GM18498 (cell line): Measurements from ENCODE around the gene PROCA1.
"Not testable (repeated sequence)": the region's sequence is repeated elsewhere in the genome, so short reads cannot be mapped to it uniquely, and the experiment has no call there.

Experiments used
- ATAC-seq: cut with Tn5 transposase; IDR thresholded peaks from one replicate; pipeline ENCODE4 v1.9.1; 2021; ENCODE audit warnings: mild to moderate bottlenecking, moderate library complexity; ENCODE audit not compliant: unreplicated experiment

Gene PROCA1

GRCh38 chr17:28725660-28726225 lies 14.1 kb upstream of the PROCA1 start:
- ATAC-seq = peak; percentile 0

GRCh38 chr17:28725166-28725659 lies 13.5 kb upstream of the PROCA1 start:
- ATAC-seq = no peak

DNA sequence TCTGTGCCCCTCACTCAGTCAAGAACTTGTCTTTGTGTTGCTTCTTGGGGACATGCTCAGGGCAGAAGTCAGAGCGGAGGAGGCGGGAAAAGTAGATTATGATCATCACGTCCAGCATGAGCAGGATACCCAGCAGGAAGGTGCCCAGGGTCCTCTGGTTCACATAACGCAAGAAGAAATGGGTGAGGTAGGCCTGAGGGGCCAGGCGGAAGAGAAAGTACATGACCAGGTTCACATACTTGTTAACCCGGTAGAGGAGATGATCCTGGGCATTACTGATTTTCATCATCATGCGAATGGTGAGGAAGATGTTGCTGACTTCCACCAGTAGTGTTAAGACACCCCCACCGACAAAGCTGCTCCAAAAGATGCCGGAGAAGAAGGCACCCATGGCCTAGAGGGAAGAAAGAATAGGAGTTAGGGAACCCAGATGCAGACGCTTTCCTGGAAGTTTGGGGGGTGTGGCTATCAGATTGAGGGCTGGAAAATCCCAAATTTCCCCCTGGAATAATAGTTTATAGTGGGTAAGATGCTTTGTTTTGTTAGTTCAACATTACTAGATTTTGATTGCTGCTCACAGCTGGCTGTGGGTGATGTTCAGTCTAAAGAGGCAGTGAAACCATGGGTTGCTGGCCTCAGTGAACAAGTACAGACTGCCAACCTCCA lies 12.9 kb upstream of the PROCA1 start:
- no peak for ATAC-seq

DNA sequence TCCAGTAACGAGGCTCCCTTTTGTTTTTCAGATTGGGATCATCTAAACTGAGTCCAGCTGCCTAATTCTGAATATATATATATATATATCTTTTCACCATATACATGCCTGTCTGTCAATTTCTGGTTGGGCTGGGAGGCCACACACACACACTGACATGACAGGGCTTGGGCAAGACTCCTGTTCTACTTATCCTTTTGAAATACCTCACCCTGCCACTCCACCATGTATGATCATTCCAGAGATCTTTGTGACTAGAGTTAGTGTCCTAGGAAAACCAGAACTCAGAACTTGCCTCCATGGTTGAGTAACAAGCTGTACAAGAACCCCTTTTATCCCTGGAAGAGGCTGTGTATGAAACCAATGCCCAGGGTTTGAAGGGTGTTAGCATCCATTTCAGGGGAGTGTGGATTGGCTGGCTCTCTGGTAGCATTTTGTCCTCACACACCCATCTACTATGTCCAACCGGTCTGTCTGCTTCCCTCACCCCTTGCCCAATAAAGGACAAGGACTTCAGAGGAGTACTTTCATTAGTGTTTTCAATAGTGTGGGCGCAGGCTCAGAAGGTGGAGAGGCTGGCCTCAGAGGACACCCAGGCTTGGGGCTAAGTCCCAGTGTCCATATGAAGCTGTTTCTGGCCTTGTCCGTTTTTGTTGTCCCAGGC lies 12.3 kb upstream of the PROCA1 start:
- ATAC-seq = not testable (repeated sequence)

DNA sequence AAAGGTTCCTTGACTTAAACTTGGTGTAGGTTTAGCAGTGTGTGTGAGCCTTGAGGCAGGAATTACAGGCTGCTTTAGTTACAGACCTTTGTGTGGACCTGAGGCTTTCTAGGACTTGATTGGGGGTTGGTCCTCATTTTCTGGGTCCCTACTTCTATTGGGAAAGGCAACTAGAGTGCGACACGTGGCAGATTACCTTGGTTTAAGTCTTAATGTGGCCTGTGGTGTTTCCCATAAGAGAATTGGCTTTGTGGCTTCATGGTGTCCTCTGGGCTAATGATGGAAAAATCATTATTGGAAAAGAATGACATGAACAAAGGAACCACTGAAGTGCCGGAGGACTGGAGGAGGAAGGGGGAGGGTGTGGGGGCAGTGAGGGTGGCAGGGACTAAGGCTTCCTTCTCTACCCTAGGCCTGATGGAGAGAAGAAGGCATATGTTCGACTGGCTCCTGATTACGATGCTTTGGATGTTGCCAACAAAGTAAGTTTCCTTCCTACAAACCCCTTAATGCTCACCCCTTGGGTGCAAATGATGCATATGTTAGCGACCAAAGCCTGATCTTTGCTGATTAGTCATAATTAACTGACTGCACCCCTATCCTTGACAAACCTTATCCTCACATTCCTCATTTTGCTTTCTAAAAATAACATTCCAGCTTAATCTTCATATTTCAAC lies 11.6 kb upstream of the PROCA1 start:
- no peak for ATAC-seq

GRCh38 chr17:28722417-28723158 lies 10.9 kb upstream of the PROCA1 start:
- no peak for ATAC-seq

GRCh38 chr17:28720997-28721329 lies 9.3 kb upstream of the PROCA1 start:
- ATAC-seq = not testable (repeated sequence)

- ATAC-seq = no peak
These were observed 8.7 kb upstream of the PROCA1 start for GRCh38 chr17:28720247-28720996.

- no peak for ATAC-seq
These were observed 7.3 kb upstream of the PROCA1 start for GRCh38 chr17:28719021-28719433.

GRCh38 chr17:28718333-28719020 lies 6.8 kb upstream of the PROCA1 start:
- ATAC-seq = no peak

DNA sequence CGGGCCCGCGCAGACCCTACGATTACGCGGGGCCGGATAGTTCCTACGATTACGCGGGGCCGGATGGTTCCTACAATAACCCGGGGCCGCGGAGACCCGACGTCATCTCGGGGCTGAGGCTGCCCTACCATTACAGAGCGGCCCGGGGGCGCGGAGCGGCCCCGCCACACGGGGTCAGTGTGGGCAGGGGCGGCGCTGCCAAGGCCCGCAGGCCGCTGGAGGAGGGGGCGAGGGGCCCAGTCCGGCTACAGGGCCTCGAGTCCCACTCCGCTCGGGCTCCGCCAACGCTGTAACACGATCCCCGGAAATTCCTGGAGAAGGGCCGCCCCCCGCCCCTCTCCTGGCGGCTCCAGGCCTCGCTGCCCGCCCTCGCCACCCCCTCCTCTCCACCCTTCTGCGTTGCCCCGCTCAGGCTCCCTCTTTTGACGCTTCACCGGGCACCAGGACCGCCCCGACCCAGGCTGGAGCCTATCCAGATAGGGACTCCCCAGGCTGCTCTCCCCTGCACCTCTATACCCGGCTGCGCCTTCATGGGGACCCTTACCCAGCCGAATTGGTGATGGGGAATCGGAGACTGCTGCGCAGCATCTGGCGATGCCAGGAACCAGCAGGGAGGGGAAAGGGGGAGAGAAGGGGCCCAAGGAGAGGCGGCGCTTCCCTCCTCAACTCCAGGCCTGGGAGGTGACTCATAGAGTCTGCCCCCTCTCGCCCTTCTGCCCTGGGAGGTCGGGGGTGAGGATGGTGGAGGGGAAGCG lies 6.1 kb upstream of the PROCA1 start, which contains the start of gene RAB34:
Gene RAB34, minus strand, starts transcription at position 291 of the 755 bp plus-strand sequence. CDS start 602 bp downstream, outside the sequence.
- no peak for ATAC-seq

DNA sequence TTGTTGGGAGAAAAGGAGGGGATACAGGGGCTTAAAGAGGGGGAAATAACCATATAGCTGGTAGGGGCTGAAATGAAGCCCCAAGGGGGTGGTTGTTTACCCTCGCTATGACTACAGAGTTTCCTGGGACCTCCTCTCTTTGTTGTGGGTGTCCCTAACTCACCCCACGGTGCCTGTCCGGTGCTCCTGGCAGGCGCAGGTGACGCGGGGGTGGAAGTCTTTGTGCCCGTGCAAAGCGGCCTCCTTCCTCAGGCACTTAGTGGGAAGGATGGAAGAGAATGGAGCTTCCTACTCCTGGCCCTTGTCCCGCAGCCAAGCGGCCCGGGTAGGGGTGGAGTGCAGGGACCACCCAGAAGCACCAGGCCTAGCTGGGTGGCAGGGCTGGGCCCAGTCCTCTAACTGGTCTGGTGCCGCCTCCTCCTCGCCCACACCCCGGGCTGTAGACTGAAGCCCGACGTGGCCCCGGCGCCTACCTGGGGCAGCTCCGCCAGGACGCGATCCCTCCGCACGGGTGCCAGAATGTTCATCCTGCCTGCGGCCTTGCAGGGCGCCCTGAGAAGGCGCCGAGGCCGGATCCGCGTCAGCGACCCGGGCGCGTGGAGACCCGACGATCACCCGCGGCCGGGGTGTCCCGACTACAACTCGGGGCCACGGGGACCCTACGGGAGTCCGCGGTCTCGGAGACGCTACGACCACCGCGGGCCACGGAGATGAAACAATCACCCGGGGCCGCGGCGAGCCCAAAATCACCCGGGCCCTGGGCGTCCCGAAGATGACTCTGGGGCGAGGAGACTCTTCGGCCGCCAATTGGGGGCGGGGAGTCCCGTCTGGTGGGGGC lies 5.3 kb upstream of the PROCA1 start:
- ATAC-seq = no peak

- ATAC-seq = no peak
These were observed 3.5 kb upstream of the PROCA1 start for GRCh38 chr17:28715217-28715616.

DNA sequence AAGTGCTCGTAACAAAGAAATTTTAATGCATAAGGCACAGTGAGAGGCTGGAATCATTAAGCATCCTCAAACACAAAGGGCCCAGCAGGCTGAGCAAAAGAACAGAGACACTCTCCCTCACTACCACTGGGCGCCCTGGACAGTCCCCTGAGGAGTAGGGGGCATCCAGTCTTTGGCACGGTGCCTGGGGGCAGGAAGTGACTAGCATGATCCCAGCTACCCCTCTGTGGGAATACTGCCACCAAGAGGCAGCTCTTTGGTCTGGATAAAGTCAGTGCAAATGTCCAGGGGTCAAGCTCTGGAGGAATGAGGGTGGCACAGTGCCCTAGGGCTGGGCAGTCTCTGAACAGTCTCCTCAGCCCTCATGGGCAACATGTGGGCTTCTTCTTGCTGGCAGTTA lies 2.6 kb upstream of the PROCA1 start:
- ATAC-seq = no peak

DNA sequence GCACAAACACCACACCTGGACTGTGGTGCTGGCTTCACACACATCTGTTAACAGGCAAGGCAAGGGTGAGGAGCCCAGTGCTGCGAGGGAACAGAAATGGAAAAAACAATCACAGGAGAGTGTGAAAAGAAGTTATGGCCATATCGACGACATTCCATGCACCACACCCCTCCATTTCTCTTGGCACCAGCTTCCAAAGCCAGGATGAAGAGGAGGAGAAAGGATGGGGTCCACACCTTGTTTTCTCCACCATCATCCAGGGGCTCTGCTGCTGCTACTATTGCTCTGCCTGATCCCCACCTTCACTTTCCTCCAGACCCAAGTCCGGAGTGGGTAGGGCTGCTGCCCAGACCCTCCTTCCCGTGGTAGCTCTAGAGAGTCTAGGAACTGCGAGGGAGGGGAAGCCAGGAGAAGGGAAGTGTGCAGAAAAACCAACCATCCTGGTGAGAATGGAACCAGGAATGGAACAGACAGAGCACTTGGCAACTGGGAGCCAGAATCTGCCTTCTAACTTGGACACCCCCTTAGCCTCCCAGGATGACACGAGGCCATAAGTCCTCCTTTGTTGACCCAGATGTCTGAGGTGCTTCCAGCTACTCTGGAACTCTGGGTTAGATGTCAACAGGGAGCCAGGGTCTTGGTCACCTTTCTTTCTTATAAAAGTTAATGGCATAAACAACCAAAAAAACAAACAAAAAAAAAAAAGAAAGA lies 1.2 kb upstream of the PROCA1 start:
- ATAC-seq = no peak

DNA sequence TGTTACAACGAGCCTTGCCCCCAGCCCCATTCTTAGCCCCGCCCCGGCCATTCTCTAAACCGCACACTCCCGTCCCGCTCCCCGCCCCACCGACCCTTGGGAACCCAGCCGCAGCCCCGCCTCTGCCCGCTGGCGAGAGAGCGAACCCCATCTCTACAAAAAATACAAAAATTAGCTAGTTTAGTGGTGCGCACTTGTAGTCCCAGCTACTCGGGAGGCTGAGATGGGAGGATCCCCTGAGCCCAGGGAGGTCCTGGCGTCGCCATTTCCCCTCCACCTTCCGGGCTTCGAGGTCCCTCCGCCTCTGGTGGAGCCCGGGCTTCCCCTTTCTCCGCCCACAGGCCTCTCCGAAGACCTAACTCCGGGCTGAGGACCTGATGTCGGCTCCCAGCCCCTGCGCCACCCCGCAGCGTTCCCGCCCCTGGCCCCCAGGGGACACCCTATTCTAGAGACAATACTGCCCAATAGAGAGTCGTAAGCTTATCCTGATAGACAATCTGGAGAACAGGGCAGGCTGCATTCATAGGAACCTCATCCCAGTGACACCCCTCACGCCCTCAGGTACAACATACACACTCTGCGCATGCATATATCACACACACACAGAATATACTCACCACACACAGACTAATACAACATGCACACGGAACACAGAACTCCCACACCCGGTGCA lies 480 bp upstream of the PROCA1 start:
- no peak for ATAC-seq
